Medulla oblongata (tissue), 1 donor: Measurements from ENCODE around the gene ZGRF1.
"Not testable (repeated sequence)": the region's sequence is repeated elsewhere in the genome, so short reads cannot be mapped to it uniquely, and the experiment has no call there.

Source experiments
- DNase-seq: peaks from one replicate; pipeline ENCODE4 v3.0.0-alpha.2; 2015; ENCODE audit errors: extremely low spot score

ZGRF1 gene

DNA sequence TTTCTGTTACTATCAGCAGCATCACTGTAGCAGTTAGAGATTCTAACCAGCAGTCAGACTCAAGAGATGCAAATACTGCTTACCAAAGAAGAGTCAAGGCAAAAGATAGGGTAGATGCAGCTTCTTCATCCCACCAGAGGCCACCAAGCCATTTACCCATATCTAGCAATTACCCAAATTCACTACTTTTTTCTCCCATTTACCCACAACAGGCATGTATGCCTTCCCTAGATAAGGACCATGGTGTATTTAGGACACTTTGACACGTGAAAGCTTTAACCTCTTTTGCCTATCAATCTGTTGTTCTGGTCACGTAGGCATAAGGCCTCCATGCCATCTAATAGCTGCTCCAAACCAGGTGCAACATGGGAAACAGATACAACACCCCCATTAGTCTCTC lies 5.8 kb upstream of the ZGRF1 start:
- DNase-seq: no peak

DNA sequence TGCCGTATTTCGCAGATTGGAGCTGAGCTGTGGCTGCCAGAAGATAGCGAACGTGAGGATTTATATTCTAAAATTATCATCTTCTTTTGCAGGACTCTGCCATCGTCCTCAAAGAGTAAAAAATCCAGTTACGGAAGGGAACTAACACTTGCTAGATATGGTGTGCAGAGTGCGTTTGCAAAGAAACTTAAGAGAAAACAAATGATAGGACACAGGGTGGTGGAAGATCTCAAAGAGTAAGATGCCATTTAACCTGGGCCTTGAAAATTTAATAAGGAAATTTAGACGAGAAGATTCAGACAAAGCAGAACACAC lies 800 bp upstream of the ZGRF1 start:
- no peak for DNase-seq

DNA sequence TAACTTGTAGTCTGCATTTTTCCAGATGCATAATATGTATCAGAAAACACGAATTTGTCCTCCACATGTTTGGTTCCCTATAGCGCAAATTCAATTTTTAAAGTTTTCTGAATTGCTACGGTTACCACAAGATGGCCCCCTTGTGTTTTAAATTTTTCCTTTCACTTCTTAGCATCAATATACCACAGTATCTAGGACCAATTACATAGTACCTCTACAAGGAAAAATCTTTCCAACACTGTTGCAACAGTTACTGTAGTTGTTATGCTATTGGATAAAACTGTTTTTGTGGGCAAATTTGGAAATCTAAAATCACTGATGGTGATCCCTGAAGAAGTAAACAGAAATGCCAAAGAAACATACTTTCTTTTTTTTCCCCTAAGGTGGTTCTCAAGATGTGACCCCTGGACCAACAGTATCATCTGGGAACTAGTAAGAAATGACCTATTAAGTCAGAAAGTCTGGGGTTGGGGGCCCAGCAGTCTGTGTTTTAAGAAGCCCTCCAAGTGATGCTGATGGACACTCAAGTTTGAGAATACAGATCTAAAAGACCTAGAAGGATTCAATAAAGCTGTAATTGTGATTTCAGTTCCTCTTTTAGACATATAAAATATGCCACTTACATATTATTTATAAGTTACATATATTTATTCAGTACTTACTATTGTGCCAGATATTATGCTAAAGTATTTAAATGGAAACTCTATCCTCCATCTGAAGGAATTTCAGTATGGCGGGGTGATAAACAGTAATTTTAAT lies 3.1 kb downstream of the ZGRF1 start:
- DNase-seq: peak; percentile 69

DNA sequence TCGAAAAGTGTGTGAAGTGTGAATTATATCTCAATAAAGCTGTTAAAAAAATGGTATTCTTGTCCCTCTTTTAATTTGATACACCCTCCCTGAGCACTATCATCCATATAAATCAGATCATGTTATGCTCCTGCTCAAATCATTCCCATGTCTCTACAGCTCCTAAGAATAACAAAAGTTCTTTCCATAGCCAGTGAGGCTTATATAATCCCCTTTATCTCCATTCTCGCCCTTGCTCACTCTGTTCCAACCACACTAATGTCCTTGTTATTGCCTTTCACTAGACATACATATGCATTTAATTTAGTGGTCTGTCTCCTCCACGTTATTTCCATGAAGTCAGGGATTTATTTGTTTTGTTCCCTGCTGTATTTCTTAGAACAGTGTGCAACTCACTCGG lies 10.5 kb downstream of the ZGRF1 start:
- DNase-seq: no peak

DNA sequence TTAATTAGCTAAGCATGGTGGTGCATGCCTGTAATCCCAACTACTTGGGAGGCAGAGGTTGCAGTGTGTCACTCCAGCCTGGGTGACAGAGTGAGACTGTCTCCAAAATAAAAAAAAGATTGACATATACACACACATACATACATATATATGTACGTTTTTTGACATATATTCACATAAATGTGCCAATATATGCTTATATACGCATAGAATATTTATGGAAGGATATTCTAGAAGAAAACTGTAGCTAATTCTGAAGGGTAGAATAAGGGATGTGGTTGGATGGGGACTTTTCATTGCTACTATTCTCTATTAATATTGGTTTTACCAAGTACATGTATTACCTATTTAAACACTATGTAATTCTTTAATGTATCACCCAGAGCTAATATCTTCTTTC lies 19.7 kb downstream of the ZGRF1 start:
- DNase-seq: no peak

DNA sequence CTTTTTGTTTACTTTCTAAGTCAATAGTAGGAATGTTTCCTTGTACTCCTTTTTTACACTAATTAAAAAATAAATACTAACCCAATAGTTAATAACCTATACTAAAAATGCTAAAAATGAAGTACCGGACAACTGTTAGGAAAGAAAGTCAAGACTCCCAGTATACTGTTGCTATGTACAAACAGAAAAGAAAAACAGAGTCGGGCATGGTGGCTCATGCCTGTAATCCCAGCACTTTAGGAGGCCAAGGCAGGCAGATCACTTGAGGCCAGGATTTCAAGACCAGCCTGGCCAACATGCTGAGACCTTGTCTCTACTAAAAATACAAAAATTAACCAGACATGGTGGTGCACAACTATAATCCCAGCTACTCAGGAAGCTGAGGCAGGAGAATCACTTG lies 23.9 kb downstream of the ZGRF1 start:
- not testable (repeated sequence) for DNase-seq

DNA sequence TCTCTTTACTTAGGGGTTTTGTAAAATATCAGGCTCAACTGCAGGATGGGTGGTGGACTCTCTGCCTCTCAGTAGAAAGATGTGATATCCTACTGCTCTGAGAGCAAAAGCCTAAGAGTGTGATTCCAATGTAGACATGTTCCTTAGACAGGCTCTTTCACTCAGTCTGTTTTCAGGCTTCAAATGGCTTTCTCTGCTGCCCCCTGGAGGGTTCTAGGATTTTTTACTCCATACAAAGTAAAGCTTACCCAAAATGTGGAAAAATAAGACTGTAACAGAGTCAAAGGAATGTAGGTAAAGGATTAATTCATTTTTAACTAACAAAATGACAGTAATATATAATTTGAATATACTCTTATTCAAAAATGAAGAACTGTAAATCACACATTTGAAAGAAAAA lies 32.1 kb downstream of the ZGRF1 start:
- peak; percentile 83 for DNase-seq

DNA sequence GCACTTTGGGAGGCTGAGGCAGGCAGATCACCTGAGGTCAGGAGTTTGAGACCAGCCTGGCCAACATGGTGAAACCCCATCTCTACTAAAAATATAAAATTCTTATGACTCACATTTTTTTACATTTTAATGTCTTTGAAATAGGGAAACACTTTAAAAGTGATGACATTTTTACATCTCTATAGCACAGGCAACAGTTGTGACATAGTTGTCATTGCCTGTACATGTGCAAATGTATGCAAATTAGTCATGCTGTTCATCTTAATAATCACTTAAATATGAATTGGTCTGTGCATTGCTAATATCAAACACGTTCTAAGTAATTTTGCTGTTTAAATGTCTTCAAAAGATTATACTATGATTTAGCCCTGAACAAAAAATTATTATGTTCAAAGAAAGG lies 41.7 kb downstream of the ZGRF1 start:
- DNase-seq: no peak

DNA sequence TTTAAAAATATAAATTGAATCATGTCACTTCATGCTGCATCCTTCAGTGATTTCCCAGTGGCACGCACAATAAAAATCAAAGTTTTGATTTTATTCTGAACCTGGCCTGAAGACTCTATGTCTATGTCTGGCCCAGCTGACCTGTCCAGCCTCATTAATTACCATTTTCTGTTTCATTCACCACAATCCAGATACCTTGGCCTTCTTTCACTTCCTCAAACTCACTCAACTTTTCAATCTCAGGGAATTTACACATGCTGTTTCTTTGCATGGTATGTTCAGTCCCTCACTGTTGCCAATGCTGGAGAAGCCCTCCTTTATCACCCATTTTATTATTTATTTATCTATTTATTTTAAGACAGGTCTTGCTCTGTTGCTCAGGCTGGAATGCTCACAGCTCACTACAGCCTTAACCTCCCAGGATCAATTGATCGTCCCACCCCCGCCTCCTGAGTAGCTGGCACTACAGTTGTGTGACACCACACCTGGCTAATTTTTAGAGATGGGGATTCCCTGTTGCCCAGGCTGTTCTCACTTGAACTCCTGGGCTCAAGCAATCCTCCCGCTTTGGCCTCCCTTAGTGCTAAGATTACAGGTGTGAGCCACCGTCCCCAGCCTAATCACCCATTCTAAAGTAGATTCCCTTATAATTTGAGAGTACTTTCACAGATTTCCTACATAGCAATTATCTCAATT lies 43.1 kb downstream of the ZGRF1 start:
- no peak for DNase-seq

DNA sequence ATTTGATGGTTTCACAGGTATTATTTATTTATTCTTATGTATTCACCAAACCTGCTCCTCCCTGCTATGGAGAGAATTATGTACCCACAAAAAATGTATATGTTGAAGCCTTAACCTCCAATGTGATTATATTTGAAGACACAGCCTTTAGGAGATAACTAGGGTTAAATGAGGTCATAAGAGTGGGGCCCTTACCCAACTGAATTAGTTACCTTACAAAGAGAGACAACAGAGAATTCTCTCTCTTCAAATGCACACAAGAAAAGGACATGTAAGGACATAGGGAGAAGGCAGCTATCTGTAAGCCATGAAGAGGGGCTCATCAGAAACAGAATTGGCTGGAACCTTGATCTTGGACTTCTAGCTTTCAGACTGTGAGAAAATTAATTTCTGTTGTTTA lies 44.0 kb downstream of the ZGRF1 start:
- no peak for DNase-seq

DNA sequence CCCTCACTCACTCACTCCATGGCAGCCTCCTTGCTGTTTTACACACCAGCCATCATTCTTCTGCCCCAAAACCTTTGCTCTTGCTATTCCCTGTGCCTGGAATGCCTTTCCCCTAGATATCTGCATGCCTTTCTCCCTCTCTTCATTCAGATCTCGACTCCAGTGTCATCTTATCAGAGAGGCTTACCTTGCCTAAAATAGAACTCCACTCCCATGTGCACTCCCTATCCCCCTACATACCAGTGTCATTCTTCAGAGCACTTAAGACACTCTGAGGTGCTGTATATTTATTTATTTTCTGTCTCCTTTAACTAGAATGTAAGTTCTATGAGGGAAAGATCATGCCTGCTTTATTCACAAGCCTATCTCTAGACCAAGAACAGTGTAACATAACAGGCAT lies 45.1 kb downstream of the ZGRF1 start:
- no peak for DNase-seq

DNA sequence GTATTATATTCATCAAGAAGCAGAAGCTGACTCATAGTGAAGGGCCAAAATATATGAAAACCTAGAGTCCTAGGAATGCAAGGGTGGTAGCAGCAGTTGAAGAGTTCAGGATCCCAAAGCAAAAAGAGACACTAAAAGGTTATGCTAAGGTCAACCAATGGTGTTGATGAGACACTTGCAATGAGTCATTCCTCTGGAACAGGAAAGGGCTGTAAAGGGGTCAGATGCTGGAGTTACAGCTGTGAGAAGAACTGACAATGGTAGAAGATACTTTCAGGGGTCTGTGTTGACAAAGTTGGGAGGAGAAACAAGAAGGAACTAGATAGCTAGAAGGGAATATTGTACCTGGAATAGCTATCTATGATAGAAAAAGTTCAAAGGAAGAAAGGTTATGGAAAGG lies 47.5 kb downstream of the ZGRF1 start:
- no peak for DNase-seq

DNA sequence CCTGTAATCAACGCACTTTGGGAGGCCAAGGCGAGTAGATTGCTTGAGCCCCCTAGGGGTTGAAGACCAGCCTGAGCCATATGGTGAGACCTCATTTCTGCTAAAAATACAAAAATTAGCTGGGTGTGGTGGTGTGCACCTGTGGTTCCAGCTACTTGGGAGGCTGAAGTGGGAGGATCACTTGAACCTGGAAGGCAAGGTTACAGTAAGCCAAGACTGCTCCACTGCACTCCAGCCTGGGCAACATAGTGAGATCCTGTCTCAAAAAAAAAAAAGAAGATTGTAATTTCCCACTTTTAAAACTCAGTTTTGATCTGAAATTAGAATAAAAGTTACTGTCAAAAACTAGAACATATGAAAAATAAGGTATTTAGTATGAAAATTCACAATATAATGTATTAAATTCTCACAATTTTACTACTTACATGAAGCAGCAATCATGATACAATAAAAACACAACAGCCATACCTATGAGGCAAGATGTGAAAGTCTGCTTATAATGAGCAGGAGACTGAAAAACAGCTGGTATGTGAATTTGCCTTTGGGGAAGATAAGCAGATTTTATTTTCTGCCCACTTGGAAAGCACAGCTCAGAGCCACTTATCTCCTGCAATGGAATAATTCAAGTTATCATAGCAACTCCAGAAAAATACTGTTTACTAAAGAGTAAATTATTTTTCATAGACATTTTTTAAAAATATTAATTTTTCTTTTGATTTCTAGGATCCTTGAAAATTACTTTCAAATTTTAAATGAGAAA lies 50.6 kb downstream of the ZGRF1 start:
- no peak for DNase-seq

DNA sequence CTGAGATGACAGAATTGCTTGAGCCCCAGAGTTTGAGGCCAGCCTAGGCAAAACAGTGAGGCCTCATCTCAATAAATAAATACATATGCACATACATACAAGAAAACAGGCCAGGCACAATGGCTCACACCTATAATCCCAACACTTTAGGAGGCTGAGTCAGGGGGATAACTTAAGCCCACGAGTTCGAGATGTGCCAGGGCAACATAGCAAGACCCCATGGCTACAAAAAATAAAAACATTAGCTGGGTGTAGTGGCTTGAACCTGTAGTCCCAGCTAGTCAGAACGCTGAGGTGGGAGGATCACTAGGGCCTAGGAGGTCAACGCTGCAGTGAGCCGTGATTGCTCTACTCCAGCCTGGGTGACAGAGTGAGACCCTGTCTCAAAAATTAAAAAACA lies 69.2 kb downstream of the ZGRF1 start:
- DNase-seq: no peak

DNA sequence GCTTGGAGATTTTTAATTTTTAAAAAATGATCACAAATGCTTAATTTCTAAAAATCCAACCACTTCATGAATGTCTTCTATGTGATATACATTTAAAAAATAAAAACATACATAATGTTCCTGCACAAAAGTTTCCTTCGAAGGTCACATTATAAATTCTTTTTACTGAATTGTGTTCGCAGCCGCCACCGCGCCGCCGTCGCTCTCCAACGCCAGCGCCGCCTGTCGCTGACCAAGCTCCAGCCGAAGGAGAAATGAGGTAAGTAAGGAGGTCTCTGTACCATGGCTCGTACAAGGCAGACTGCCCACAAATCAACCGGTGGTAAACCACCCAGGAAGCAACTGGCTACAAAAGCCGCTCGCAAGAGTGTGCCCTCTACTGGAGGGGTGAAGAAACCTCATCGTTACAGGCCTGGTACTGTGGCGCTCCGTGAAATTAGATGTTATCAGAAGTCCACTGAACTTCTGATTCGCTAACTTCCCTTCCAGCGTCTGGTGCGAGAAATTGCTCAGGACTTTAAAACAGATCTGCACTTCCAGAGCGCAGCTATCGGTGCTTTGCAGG lies 71.9 kb downstream of the ZGRF1 start:
- no peak for DNase-seq

DNA sequence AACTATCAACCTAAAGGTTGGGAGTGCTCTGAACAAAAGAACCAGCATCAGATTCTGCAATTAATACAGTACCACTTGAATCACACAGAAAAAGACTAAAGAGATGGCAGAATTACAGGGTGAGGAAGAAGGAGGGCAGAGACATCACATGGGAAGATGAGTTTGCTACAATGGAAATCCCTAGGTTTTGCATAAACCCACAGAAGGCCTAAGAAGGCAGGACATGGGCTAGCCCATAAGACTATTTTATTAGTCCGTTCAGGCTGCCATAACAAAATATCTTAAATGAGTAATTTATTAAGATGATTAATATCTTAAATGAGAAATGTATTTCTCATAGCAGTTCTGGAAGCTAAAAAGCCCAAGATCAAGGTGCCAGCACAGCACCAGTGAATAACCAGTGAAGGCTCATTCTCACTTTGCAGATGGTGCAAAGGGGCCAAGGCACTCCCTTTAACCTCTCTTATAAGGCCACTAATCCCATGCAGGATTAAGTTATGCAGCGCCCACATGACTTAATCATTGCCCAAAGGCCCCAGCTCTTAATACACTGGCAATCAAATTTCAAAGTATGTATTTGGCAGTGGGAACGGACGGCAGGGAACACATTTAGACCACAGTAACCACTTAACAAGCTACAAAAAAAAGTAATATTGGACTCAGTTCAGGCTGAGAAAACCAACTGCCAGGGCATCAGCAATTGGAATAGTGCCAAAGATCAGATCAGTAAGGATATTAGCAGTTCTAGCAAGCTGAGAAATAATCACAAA lies 73.1 kb downstream of the ZGRF1 start:
- DNase-seq: no peak

DNA sequence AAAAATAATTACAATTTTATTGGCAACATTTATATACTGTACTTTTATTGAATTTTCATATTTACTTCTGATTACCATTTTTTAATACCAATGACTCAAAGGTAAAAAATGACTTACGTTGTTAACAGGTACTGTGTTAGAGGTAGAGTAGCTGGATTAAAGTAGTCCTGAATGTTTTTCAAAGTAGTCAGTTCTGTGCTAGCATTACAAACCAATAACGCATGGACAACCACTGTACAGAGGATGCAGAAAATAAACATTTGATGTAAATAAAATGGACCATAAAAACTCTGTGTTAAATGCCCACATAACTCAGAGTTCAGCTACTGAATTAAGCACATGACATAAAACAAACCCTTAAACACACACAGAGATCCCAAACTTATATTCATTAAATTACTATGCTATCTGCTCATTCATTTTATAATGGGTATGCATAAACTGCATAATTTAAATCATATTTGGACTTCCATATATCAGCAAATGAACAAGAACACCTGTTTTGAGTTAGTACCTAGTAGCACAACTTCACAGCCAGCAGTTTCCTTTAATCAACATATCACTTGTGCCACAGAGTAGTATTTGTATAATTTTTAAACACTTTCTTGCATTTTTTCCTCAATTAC lies 74.3 kb downstream of the ZGRF1 start:
- no peak for DNase-seq

DNA sequence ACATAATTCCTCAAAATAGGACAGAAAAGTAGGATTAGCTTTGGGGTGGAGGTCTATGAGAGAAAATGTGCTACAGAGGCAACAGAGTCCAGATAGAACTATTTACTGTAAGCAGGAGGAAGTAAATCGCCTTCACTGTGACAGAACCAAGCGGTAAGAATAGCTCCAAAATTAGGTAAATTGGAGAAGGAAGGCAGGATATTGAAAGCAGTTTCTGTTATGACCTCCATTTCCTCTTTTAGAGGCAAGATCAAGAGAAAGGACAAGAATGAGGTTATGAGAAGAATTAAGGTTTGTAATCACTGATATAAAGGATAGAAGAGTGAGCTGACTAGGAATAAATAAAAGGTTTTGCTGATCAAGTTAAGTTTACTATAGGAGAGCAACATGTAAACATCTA lies 76.6 kb downstream of the ZGRF1 start:
- no peak for DNase-seq

DNA sequence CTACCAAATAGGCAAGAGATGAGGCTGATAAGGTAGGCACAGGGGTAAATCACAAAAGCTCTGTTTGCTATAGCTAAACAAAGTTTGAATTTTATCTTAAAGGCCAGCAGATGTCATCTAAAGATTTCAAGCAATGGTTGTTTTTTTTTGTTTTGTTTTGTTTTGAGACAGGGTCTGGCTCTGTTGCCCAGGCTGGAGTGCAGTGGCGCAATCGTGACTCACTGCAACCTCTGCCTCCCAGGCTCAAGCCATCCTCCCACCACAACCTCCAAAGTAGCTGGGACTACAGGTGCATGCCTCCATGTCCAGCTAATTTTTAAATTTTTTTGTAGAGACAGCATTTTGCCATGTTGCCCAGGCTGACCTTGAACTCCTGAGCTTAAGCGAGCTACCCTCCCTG lies 77.7 kb downstream of the ZGRF1 start:
- no peak for DNase-seq

DNA sequence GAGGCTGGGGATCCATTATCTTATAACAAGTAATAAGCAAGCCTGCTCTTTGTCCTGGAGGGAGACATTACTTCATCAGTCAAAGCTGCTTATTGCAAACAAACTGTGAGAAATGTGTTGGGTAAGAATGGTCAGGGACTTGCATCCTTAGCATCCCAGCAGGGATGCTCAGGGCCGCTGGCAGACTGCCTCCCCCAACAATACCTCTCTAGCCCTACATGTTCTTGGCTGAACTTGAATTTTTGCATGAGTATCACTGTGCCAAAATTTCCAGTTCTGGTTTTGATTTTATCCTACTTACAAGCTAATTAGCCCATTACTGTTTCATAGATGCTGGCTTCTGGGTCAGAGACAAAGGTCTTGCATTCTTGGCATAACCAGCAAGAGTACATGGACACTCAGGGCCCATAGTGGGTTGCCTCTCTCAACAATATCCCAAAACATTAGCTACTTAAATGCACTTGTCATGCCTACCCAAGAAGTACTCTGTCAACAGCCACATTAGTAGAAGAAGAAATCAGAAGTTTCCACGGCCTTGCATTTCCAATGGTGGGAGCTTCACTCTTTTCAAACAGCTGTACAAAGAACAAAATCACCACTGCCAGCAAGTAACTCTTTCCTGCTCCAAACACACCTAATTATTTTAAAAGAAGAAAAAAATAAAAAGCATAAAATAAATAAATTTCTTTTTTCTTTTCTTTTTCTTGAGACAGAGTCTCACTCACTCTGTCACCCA lies 78.9 kb downstream of the ZGRF1 start:
- peak; percentile 3 for DNase-seq

DNA sequence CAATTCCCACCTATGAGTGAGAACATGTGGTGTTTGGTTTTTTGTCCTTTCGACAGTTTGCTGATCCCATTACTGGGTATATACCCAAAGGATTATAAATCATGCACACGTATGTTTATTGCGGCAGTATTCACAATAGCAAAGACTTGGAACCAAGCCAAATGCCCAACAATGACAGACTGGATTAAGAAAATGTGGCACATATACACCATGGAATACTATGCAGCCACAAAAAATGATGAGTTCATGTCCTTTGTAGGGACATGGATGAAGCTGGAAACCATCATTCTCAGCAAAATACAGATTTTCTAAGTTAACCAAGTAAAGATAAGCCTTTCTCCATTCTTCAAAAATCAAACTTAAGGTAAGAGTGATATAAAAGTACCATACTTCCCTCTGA lies 82.4 kb downstream of the ZGRF1 start:
- DNase-seq: not testable (repeated sequence)
